ENCODE data around the gene PTMA.
"Not testable (repeated sequence)": the region's sequence is repeated elsewhere in the genome, so short reads cannot be mapped to it uniquely, and the experiment has no call there.

Gene PTMA

GRCh38 chr2:231707927-231708772, at the start of gene PTMA:
TSS of gene PTMA (plus strand) at chr2:231708525. CDS start at chr2:231708707, 182 bp downstream.
- TF ChIP-seq CTCF (IDR thresholded peaks at IDR 0.05; ENCODE audit: borderline replicate concordance, insufficient read depth, low read depth, low read length): no peak
- H3K4me3 ChIP-seq (ENCODE audit: low read depth, low read length): peak within 1 kb of the TSS; percentile 99

- not testable (repeated sequence) for H3K4me3 ChIP-seq (ENCODE audit: low read depth, low read length)
Observed at GRCh38 chr2:231660073-231660472, 48.3 kb upstream of the PTMA start.

GRCh38 chr2:231660860-231661259, 47.5 kb upstream of the PTMA start:
- no peak for TF ChIP-seq CTCF (IDR thresholded peaks at IDR 0.05; ENCODE audit: borderline replicate concordance, insufficient read depth, low read depth, low read length)
- no peak overlapping the region for H3K4me3 ChIP-seq (ENCODE audit: low read depth, low read length)

GRCh38 chr2:231661422-231662027, 46.8 kb upstream of the PTMA start:
- H3K4me3 ChIP-seq (ENCODE audit: low read depth, low read length): peak overlapping the region; percentile 50
- no peak for TF ChIP-seq CTCF (IDR thresholded peaks at IDR 0.05; ENCODE audit: borderline replicate concordance, insufficient read depth, low read depth, low read length)

GRCh38 chr2:231662028-231662810, 46.1 kb upstream of the PTMA start:
- H3K4me3 ChIP-seq (ENCODE audit: low read depth, low read length): peak overlapping the region; percentile 50
- no peak for TF ChIP-seq CTCF (IDR thresholded peaks at IDR 0.05; ENCODE audit: borderline replicate concordance, insufficient read depth, low read depth, low read length)

GRCh38 chr2:231662811-231663457, 45.4 kb upstream of the PTMA start:
- TF ChIP-seq CTCF (IDR thresholded peaks at IDR 0.05; ENCODE audit: borderline replicate concordance, insufficient read depth, low read depth, low read length): no peak
- H3K4me3 ChIP-seq (ENCODE audit: low read depth, low read length): peak overlapping the region; percentile 7
